Choroid plexus epithelial cell (primary cell): ENCODE data around the gene MAP7D1.

Source experiments
- DNase-seq: peaks from one replicate; pipeline ENCODE4 v3.0.0-alpha.2; 2010; ENCODE audit warnings: low read depth
- H3K4me3 ChIP-seq: 2 replicates; pipeline ENCODE4 v1.5.1; 2011; ENCODE audit warnings: low read depth, mild to moderate bottlenecking, control low read depth, low read length, moderate library complexity
- TF ChIP-seq, protein P1 (sequence below): conservative IDR thresholded peaks from 2 replicates; pipeline ENCODE4 v1.5.1; 2011; ENCODE audit warnings: low read depth, mild to moderate bottlenecking, control low read depth, inconsistent platforms, low read length, moderate library complexity

The MAP7D1 gene

DNA sequence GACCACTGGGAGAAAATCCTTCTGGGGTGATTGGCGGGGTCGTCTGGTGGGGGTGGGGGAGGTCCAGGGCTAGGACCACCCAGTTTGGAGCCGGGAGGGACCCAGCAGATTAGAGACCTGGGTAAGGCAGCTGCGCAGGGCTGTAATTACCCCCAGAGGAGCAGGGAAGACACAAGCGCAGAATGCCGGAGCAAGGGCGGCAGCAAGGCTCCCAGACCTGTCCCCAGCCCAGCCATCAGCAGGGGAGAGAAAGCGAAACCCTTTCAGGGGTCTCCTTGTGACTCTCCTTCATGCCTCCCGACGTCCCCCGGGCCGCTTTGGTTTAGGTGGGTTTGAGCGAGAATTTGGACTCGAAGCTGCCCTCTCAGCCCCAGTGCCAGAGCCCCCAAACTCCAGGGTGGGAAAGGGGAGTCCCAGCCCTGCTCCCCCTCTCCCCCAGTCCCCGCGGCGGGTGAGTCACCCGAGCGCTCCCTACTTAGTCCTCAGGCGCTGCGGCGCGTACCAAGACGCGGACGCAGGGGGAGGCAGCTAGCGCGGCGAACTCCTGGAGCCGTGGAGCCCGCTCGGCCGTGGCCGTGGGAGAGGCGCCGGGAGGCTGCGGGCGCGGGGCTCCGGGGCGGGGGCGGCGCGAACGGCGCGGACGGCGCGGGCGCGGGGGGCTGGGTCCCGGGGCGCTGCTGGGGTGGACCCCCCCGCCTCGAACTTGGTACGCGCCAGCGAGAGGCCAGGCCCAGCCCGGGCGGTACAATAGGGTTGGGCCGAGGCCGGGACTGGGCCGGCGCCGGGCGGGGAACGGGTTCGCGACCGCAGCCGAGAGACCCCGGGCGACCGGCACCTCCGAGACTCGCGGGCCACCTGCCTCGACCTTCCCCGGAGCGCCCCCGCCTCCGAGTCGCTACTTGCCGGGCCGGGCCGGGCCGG lies at the start of gene MAP7D1:
Gene MAP7D1 (plus strand): TSS at position 753 of the 921 bp plus-strand sequence. CDS start 258 bp downstream, outside the sequence.
- peak; percentile 88 for DNase-seq
- peak within 1 kb of the TSS; percentile 96 for H3K4me3 ChIP-seq
- TF ChIP-seq, protein P1, sequence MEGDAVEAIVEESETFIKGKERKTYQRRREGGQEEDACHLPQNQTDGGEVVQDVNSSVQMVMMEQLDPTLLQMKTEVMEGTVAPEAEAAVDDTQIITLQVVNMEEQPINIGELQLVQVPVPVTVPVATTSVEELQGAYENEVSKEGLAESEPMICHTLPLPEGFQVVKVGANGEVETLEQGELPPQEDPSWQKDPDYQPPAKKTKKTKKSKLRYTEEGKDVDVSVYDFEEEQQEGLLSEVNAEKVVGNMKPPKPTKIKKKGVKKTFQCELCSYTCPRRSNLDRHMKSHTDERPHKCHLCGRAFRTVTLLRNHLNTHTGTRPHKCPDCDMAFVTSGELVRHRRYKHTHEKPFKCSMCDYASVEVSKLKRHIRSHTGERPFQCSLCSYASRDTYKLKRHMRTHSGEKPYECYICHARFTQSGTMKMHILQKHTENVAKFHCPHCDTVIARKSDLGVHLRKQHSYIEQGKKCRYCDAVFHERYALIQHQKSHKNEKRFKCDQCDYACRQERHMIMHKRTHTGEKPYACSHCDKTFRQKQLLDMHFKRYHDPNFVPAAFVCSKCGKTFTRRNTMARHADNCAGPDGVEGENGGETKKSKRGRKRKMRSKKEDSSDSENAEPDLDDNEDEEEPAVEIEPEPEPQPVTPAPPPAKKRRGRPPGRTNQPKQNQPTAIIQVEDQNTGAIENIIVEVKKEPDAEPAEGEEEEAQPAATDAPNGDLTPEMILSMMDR: no peak

DNA sequence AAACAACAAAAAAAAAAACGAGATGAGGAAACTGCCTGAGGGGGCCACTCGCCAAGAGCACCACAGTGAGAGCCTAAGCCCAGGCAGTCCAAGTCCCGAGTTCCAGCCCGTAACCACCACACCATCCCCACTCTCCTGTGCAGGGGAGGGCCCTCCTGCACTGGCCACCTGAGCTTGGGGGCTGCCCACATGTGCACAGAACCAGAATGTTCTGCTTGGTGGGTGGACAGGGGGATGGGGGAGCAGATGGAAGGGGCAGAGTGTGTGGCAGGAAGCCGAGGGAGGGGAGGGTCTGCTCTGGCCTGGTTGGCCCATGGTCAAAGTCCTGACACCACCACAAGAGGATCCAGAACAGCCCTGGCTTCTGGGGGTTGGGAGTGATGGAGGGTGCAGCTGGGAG lies 49.7 kb upstream of the MAP7D1 start:
- no peak overlapping the region for H3K4me3 ChIP-seq
- TF ChIP-seq, protein P1: no peak
- DNase-seq: no peak

DNA sequence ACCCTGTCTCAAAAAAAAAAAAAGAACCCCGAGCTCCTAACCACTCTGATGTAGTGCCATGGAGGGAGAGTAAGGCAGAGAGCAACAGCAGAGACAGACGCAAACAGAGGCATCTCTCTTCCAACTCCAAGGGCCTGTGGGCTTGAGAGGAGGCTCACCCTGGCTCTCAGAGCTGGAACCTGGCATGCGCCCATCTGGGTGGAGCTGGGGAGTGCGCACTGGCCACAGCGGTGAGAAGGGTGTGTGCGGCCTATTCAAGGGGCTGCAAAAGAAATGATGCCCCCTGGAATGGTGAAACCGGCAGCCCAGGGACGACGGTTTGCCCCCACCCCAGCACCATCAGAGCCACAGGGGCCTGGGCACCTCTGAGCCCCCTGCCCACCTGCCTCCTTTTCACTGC lies 48.6 kb upstream of the MAP7D1 start:
- no peak for DNase-seq
- H3K4me3 ChIP-seq: no peak overlapping the region
- TF ChIP-seq, protein P1: no peak

DNA sequence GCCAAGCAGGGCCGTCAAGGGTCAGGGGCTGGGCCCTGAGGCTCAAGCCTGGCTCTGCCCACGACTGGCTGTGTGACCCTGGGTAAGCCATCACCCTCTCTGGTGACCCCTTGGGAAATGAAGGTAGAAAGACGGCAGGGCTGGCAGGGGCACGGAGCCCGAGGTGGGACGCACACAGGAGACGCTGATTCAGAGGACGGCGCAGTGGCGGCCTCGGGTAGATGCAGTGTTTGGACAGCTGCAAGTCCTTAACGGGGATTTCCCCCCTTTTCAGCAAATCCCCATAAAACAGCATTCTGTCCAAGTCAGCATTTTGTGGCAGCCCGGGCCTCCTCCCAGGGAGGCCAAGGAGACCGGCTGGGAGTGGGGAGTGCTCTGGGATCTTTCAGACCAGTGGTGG lies 47.6 kb upstream of the MAP7D1 start:
- no peak overlapping the region for H3K4me3 ChIP-seq
- TF ChIP-seq, protein P1: no peak
- peak; percentile 36 for DNase-seq

DNA sequence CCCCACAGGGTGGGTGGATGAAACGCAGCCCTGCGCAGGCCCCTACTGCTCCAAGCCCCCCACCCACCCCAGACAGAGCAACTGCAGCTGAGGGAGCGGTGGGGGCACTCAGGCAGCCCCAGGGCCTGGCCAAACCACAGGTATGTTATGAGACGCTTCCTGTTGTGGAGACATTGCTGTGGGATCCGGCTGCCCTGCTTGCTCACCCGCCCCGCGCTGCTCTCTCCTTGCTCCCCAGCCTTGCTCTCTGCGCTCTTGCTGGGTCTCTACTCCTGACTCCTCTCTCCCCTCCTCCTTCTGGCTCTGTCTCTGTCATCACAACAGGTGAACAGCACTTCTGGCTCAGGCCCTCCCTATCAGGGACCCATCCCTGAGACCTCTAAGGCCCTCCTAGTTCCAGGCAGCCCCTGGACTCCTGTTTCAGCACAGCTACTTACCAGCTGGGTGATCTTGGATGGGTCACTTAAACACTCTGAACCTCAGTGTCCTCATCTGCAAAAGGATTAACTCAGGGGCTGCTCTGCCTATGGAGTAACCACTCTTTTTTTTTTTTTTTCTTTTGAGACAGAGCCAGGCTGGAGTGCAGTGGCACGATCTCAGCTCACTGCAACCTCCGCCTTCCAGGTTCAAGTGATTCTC lies 46.8 kb upstream of the MAP7D1 start:
- H3K4me3 ChIP-seq: no peak overlapping the region
- TF ChIP-seq, protein P1: no peak
- peak; percentile 90 for DNase-seq

DNA sequence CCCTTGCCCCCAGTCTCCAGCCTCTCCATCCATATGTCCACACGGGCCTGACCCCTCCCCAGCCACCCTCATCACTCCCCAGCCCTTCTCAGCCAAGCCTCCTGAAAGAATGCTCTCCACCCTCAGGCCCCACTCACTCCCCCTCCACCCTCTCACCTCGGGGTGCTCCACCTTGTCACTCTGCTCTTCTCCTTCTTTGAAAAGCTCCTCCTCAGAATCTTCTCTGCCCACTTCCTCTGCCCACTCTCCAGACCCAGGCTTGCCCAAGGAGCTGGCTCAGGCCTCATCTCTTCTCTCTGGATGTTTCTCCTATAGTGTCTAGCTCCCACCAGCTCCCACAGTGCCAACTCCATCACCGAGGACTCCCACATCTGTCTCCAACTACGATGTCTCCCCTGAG lies 44.8 kb upstream of the MAP7D1 start:
- TF ChIP-seq, protein P1: no peak
- no peak overlapping the region for H3K4me3 ChIP-seq
- no peak for DNase-seq

DNA sequence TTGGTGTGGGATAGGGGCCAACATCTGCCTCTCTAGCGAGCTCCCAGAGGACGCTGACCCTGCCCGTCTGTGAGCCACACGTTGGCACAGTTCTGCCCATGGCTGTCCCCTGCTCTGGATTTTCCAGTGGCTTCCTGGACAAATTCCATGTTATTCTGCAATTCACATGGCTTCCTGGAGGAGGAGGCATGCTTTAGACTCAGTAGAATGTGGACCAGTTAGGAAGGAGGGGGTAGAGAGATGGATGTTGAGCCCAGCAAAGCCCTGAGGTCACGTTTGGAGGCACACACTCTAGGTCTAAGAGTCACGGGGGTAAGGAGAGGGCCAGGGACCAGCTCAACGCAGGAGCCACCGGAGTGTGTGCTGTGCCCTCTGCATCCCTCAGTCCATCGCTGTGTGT lies 43.1 kb upstream of the MAP7D1 start:
- DNase-seq: no peak
- TF ChIP-seq, protein P1: no peak
- no peak overlapping the region for H3K4me3 ChIP-seq
